ENCODE results near the gene NFKBIB.

DNA sequence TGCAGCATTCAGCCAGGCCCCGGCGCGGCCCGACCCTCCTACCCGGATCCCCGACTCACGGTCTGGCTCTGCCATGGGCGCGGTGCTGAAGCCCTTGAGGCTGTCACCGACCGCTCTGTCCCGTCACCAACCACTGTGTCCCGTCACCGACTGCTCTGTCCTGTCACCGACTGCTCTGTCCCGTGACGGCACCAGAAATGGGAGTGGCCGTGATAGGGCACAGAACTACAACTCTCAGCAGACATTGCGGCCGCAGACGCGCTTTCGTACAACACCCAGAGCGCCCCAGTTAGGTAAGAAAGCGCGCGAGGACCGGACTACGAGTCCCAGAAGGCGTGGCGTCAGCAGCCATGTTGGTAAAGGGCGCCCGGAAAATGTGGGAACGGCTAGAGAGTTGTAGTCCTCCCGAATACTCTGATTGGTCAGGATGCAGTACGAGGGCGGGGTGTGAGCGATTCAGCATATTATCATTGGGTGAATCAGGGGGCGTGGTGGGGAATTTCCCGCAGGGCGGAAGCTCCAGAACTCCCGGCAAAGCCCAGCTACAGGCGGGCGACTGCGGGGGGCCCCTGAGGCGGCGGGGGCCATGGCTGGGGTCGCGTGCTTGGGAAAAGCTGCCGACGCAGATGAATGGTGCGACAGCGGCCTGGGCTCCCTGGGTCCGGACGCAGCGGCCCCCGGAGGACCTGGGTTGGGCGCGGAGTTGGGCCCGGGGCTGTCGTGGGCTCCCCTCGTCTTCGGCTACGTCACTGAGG is at the start of gene NFKBIB, which contains the start of gene SIRT2:
- TF ChIP-seq EP300 (IDR thresholded peaks at IDR 0.05; ENCODE audit: borderline replicate concordance) (no peak), EGR1 (IDR thresholded peaks at IDR 0.05) (no peak; the same call in 1 of the 2 replicates), TAF1 (IDR thresholded peaks at IDR 0.05; ENCODE audit: low read depth) (peak; percentile 45), ZBTB7A (IDR thresholded peaks at IDR 0.05; ENCODE audit: low read depth) (0 out of 2 replicates have a peak, but pooled peaks have one; percentile 33), NFIC (IDR thresholded peaks at IDR 0.05) (no peak), YY1 (IDR thresholded peaks at IDR 0.05; ENCODE audit: low read depth) (peak; percentile 99), CEBPB (IDR thresholded peaks at IDR 0.05) (0 out of 2 replicates have a peak, but pooled peaks have one; percentile 3)
- TF ChIP-seq, protein P1, sequence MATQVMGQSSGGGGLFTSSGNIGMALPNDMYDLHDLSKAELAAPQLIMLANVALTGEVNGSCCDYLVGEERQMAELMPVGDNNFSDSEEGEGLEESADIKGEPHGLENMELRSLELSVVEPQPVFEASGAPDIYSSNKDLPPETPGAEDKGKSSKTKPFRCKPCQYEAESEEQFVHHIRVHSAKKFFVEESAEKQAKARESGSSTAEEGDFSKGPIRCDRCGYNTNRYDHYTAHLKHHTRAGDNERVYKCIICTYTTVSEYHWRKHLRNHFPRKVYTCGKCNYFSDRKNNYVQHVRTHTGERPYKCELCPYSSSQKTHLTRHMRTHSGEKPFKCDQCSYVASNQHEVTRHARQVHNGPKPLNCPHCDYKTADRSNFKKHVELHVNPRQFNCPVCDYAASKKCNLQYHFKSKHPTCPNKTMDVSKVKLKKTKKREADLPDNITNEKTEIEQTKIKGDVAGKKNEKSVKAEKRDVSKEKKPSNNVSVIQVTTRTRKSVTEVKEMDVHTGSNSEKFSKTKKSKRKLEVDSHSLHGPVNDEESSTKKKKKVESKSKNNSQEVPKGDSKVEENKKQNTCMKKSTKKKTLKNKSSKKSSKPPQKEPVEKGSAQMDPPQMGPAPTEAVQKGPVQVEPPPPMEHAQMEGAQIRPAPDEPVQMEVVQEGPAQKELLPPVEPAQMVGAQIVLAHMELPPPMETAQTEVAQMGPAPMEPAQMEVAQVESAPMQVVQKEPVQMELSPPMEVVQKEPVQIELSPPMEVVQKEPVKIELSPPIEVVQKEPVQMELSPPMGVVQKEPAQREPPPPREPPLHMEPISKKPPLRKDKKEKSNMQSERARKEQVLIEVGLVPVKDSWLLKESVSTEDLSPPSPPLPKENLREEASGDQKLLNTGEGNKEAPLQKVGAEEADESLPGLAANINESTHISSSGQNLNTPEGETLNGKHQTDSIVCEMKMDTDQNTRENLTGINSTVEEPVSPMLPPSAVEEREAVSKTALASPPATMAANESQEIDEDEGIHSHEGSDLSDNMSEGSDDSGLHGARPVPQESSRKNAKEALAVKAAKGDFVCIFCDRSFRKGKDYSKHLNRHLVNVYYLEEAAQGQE (IDR thresholded peaks at IDR 0.05; ENCODE audit: low read depth), result no peak
- TF ChIP-seq, protein P2, sequence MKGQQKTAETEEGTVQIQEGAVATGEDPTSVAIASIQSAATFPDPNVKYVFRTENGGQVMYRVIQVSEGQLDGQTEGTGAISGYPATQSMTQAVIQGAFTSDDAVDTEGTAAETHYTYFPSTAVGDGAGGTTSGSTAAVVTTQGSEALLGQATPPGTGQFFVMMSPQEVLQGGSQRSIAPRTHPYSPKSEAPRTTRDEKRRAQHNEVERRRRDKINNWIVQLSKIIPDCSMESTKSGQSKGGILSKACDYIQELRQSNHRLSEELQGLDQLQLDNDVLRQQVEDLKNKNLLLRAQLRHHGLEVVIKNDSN (IDR thresholded peaks at IDR 0.05), result peak; percentile 43; the same call in 1 of the 2 replicates

Measured in Ishikawa (cell line).